CD14-positive monocyte (primary cell): ENCODE measurements around the gene CRTC1. TPM values are rescaled to one million over a fixed set of nuclear protein-coding genes. Genes with fewer than 3 reads are reported as not detected.

ENCODE experiments used
- DNase-seq, 3 donors: peaks; one replicate each; pipeline ENCODE4 v3.0.0-alpha.2; 2011 to 2022
- H2AFZ ChIP-seq: 2 replicates; pipeline ENCODE4 v1.6.0; 2012; ENCODE audit warnings: mild to moderate bottlenecking, low read depth, low read length, inconsistent platforms; ENCODE audit not compliant: insufficient read depth, poor library complexity, severe bottlenecking
- H3K27ac ChIP-seq, 2 donors: 1 replicate in 1 of 2; 2 replicates in 1 of 2; pipeline ENCODE4 v1.5.1; 2012 to 2013; ENCODE audit warnings: low read length in 2 of 2, control low read depth in 1 of 2, inconsistent platforms in 1 of 2, low read depth in 1 of 2, mild to moderate bottlenecking in 1 of 2
- H3K27me3 ChIP-seq, 2 donors: one replicate each; pipeline versions ENCODE4 v1.6.0 to v1.6.1; 2011 to 2013; ENCODE audit warnings: low read length in 2 of 2; ENCODE audit not compliant: control insufficient read depth in 2 of 2, insufficient read depth in 2 of 2
- H3K36me3 ChIP-seq, 2 donors: replicated peaks in 1 of 2; 1 replicate in 1 of 2; 2 replicates in 1 of 2; pipeline versions ENCODE4 v1.5.1 to v1.6.1; 2012 to 2013; ENCODE audit warnings: low read length in 2 of 2, control low read depth in 1 of 2, inconsistent platforms in 1 of 2, mild to moderate bottlenecking in 1 of 2; ENCODE audit not compliant: insufficient read depth in 2 of 2, control insufficient read depth in 1 of 2
- H3K4me1 ChIP-seq, 2 donors: 1 replicate in 1 of 2; 2 replicates in 1 of 2; pipeline versions ENCODE4 v1.5.1 to v1.6.1; 2012 to 2013; ENCODE audit warnings: low read length in 2 of 2, control low read depth in 1 of 2, inconsistent platforms in 1 of 2, mild to moderate bottlenecking in 1 of 2, moderate library complexity in 1 of 2; ENCODE audit not compliant: insufficient read depth in 2 of 2, control insufficient read depth in 1 of 2
- H3K4me2 ChIP-seq: replicated peaks from 2 replicates; pipeline ENCODE3; 2012; ENCODE audit warnings: low read length, moderate library complexity, mild to moderate bottlenecking; ENCODE audit not compliant: poor library complexity, severe bottlenecking; ENCODE audit errors: extremely low read depth
- H3K4me3 ChIP-seq, 3 experiments: fragments of 200-600 bp in 1 of 3; sonication (generic) in 1 of 3; replicated peaks in 1 of 3; 1 replicate in 2 of 3; 2 replicates in 1 of 3; pipeline ENCODE4 v1.5.1; 2011 to 2013; ENCODE audit warnings: low read length in 3 of 3, mild to moderate bottlenecking in 3 of 3, control low read depth in 2 of 3, low read depth in 2 of 3, inconsistent platforms in 1 of 3, moderate library complexity in 1 of 3
- H3K79me2 ChIP-seq: 2 replicates; pipeline ENCODE4 v1.6.0; 2012; ENCODE audit warnings: mild to moderate bottlenecking, control low read depth, inconsistent platforms, low read length, moderate library complexity; ENCODE audit not compliant: insufficient read depth
- H3K9ac ChIP-seq: 2 replicates; pipeline ENCODE4 v1.6.0; 2017; ENCODE audit warnings: low read length, mild to moderate bottlenecking; ENCODE audit not compliant: insufficient read depth, poor library complexity, severe bottlenecking
- H3K9me3 ChIP-seq, 2 donors: replicated peaks in 1 of 2; 1 replicate in 1 of 2; 2 replicates in 1 of 2; pipeline versions ENCODE4 v1.5.1 to v1.6.1; 2012 to 2013; ENCODE audit warnings: low read length in 2 of 2, control low read depth in 1 of 2; ENCODE audit not compliant: control insufficient read depth in 1 of 2, insufficient read depth in 1 of 2
- H4K20me1 ChIP-seq: 2 replicates; pipeline ENCODE4 v1.6.0; 2012; ENCODE audit warnings: mild to moderate bottlenecking, low read length, control low read depth, moderate library complexity; ENCODE audit not compliant: insufficient read depth
- H3K27ac Mint-ChIP-seq, 7 donors: one replicate each; pipeline ENCODE4 v1.8.0; 2020; ENCODE audit warnings: mild to moderate bottlenecking in 7 of 7, mixed read lengths in 7 of 7, moderate library complexity in 6 of 7, inconsistent platforms in 2 of 7
- H3K27me3 Mint-ChIP-seq, 3 donors: one replicate each; pipeline ENCODE4 v1.8.0; 2021 to 2022; ENCODE audit warnings: low read depth in 3 of 3, mild to moderate bottlenecking in 3 of 3, mixed read lengths in 3 of 3, moderate library complexity in 3 of 3, inconsistent platforms in 1 of 3
- H3K36me3 Mint-ChIP-seq, 2 donors: one replicate each; pipeline ENCODE4 v1.8.0; 2020; ENCODE audit warnings: mixed read lengths in 2 of 2, inconsistent platforms in 1 of 2, mild to moderate bottlenecking in 1 of 2
- H3K4me1 Mint-ChIP-seq: one replicate; pipeline ENCODE4 v1.8.0; 2020; ENCODE audit warnings: mild to moderate bottlenecking, mixed read lengths
- H3K4me3 Mint-ChIP-seq, 2 donors: one replicate each; pipeline ENCODE4 v1.8.0; 2020; ENCODE audit warnings: mild to moderate bottlenecking in 2 of 2, mixed read lengths in 2 of 2, moderate library complexity in 1 of 2
- H3K9me3 Mint-ChIP-seq, 7 donors: one replicate each; pipeline ENCODE4 v1.8.0; 2020 to 2022; ENCODE audit warnings: mixed read lengths in 7 of 7, mild to moderate bottlenecking in 6 of 7, moderate library complexity in 6 of 7, inconsistent platforms in 2 of 7
- WGBS: methylation state at CpG from one replicate; pipeline ENCODE4 v1.1.5; 2013; ENCODE audit warnings: missing lambda C conversion rate; ENCODE audit not compliant: insufficient coverage; 5-methylcytosine and 5-hydroxymethylcytosine counted together
- intact Hi-C, 2 donors: fragments of 100-400 bp; cut with micrococcal nuclease; formaldehyde crosslinking; loops; one replicate each; pipeline versions ENCODE4 v1.15.0 to v1.15.1; 2023
- polyA plus RNA-seq, 3 donors: library from polyadenylated mRNA; depleted of rRNA in 1 of 3; unstranded in 2 of 3; stranded (reverse) in 1 of 3; fragments of 300-500 nt in 2 of 3; fragments of >200 nt in 1 of 3; fragmentation: Illumina TruSeq in 2 of 3; gene quantifications; 1 replicate in 2 of 3; 2 replicates in 1 of 3; pipeline ENCODE4 v1.2.3, GENCODE V29; 2012 to 2021
- TF ChIP-seq, protein P1 (sequence below): fragments of 200-600 bp; IDR thresholded peaks from one replicate; pipeline ENCODE4 v1.8.0; 2022; ENCODE audit warnings: antibody characterized with exemption, mild to moderate bottlenecking

CRTC1 gene
- polyA plus RNA-seq, 3 donors = 0.28 to 9.2 (median 0.55) TPM

DNA sequence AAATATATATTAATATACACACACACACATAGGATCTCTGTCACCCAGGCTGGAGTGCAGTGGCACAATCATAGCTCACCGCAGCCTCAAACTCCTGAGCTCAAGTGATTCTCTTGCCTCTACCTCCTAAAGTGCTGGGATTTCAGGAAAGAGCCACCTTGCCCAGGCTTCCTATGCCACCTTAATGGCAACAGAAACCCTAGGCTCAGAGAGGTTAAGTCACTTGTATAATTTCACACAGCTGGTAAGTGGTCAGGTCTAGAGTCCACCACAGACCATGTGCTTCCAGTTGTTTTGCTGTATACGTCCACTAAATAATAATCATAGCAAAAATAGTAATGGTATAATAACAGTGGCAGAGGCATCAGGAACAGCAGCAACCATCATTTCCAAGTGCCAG lies 147.0 kb downstream of the CRTC1 start:
- no peak overlapping the region for H3K9ac ChIP-seq
- no peak overlapping the region for H3K27ac Mint-ChIP-seq
- WGBS = 100% methylated on average over 1 of the region's 2 CpGs
- H2AFZ ChIP-seq = no peak overlapping the region
- peak overlapping the region in 1 of 2 donors; percentile 73 for H3K4me3 Mint-ChIP-seq
- H3K27me3 ChIP-seq = no peaks in the 10 kb centered on the region
- H3K27ac ChIP-seq = no peak overlapping the region
- H3K27me3 Mint-ChIP-seq = peaks cover 18 to 30% (median 22%) of the 10 kb centered on the region in 3 donors
- intact Hi-C loops = no loop called here
- peaks cover 7 to 13% of the 10 kb centered on the region in 2 donors for H3K36me3 Mint-ChIP-seq
- peaks cover 33% of the 10 kb centered on the region for H3K4me1 Mint-ChIP-seq
- peaks cover 7 to 14% of the 10 kb centered on the region in 2 donors for H3K9me3 ChIP-seq
- DNase-seq = no peak
- H3K4me3 ChIP-seq = no peak overlapping the region
- H4K20me1 ChIP-seq = peaks cover 32% of the 10 kb centered on the region
- H3K4me1 ChIP-seq = peaks cover 24 to 34% of the 10 kb centered on the region in 2 donors
- peaks cover under 1 to 15% of the 10 kb centered on the region in 2 donors for H3K36me3 ChIP-seq
- TF ChIP-seq, protein P1, sequence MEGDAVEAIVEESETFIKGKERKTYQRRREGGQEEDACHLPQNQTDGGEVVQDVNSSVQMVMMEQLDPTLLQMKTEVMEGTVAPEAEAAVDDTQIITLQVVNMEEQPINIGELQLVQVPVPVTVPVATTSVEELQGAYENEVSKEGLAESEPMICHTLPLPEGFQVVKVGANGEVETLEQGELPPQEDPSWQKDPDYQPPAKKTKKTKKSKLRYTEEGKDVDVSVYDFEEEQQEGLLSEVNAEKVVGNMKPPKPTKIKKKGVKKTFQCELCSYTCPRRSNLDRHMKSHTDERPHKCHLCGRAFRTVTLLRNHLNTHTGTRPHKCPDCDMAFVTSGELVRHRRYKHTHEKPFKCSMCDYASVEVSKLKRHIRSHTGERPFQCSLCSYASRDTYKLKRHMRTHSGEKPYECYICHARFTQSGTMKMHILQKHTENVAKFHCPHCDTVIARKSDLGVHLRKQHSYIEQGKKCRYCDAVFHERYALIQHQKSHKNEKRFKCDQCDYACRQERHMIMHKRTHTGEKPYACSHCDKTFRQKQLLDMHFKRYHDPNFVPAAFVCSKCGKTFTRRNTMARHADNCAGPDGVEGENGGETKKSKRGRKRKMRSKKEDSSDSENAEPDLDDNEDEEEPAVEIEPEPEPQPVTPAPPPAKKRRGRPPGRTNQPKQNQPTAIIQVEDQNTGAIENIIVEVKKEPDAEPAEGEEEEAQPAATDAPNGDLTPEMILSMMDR = no peak
- peaks cover 42% of the 10 kb centered on the region for H3K79me2 ChIP-seq
- H3K9me3 Mint-ChIP-seq = peaks cover 4 to 21% (median 19%) of the 10 kb centered on the region in 7 donors
- H3K4me2 ChIP-seq = no peak overlapping the region

DNA sequence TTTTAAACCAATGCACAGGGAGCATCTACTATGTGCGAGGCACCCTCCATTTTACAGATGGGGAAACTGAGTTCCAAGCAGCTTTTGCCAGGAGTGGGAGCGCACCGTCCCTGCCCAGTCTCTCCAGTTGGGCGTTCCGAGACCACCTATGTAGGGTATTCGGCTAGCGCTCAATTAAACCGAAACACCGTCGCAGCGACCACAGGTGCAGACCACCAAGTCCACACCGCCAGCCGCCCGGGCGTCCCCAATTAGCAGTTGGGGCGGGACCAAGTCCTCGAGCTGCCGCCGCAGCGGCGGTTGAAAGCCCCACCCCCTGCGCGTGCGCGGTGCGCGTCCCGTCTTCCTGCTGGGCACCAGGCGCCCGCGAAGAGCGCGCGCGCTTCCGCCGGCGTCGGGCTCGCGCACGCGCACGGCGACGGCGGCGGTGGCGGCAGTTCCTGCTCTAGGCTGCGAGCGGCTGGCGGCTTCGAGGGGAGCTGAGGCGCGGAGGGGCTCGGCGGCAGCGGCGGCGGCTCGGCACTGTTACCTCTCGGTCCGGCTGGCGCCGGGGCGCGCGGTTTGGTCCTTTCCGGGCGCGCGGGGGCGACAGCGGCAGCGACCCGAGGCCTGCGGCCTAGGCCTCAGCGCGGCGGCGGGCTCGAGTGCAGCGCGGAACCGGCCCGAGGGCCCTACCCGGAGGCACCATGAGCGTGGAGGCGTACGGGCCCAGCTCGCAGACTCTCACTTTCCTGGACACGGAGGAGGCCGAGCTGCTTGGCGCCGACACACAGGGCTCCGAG lies 148.2 kb downstream of the CRTC1 start, which contains the start of gene UPF1:
TSS of gene UPF1 (plus strand) at position 436 of the 782 bp plus-strand sequence. CDS start at position 687, 251 bp downstream.
- WGBS = under 1% methylated on average over 96 of the region's 96 CpGs
- Histone ChIP-seq H3K4me2 (peak within 1 kb of the TSS; percentile 83), H3K9me3 (peaks cover 7 to 9% of the 10 kb centered on the region in 2 donors), H3K4me3 (peak within 1 kb of the TSS; percentile 75 to 90 (median 89)), H3K27ac (peak within 1 kb of the TSS; percentile 49 to 79), H4K20me1 (peaks cover 44% of the 10 kb centered on the region), H3K4me1 (peaks cover 24 to 39% of the 10 kb centered on the region in 2 donors), H3K36me3 (peaks cover 3 to 27% of the 10 kb centered on the region in 2 donors), H3K27me3 (no peaks in the 10 kb centered on the region), H3K79me2 (peaks cover 54% of the 10 kb centered on the region), H2AFZ (peak within 1 kb of the TSS; percentile 87), H3K9ac (peak within 1 kb of the TSS; percentile 89)
- Mint-ChIP-seq H3K27me3 (peaks cover 16 to 24% (median 19%) of the 10 kb centered on the region in 3 donors), H3K4me1 (peaks cover 43% of the 10 kb centered on the region), H3K9me3 (peaks cover 4 to 13% (median 13%) of the 10 kb centered on the region in 7 donors), H3K27ac (peak within 1 kb of the TSS; percentile 87 to 95 (median 91)), H3K36me3 (peaks cover 15 to 24% of the 10 kb centered on the region in 2 donors), H3K4me3 (peak within 1 kb of the TSS; percentile 97 to 99)
- peak; percentile 91 to 93 (median 92) for DNase-seq
- TF ChIP-seq, protein P1 = no peak
- intact Hi-C loops = no loop called here

Other genes with a start within 250 kb of the CRTC1 start
- gene ISYNA1, start 245.5 kb upstream of the CRTC1 start, polyA plus RNA-seq = 1 to 10 TPM in 1 of 3 donors, not detected in 2; 3.7 TPM
- 10 to 100 TPM; 12.2 to 35.3 (median 12.6) TPM for gene ELL, start 161.6 kb upstream of the CRTC1 start, polyA plus RNA-seq
- gene FKBP8, start 140.1 kb upstream of the CRTC1 start, polyA plus RNA-seq = 100 to 1,000 TPM in 1 of 3 donors, 10 to 100 TPM in 2; 78.0 to 159 (median 81.2) TPM
- gene KXD1, start 125.8 kb upstream of the CRTC1 start, polyA plus RNA-seq = 100 to 1,000 TPM in 1 of 3 donors, 10 to 100 TPM in 2; 74.4 to 194 (median 87.9) TPM
- gene UBA52, start 111.8 kb upstream of the CRTC1 start, polyA plus RNA-seq = 1,000 to 10,000 TPM in 1 of 3 donors, 100 to 1,000 TPM in 2; 832 to 3,024 (median 896) TPM
- gene REX1BD, start 94.9 kb upstream of the CRTC1 start, polyA plus RNA-seq = 100 to 1,000 TPM in 2 of 3 donors, 10 to 100 TPM in 1; 83.7 to 141 (median 122) TPM
- under 1 TPM in 1 of 3 donors, not detected in 2; 0.19 TPM for gene CRLF1, start 76.9 kb upstream of the CRTC1 start, polyA plus RNA-seq
- gene TMEM59L, start 70.8 kb upstream of the CRTC1 start, polyA plus RNA-seq = not detected
- 1 to 10 TPM; 1.6 to 3.2 (median 2.0) TPM for gene KLHL26, start 46.7 kb upstream of the CRTC1 start, polyA plus RNA-seq
- gene COMP, start 107.6 kb downstream of the CRTC1 start, polyA plus RNA-seq = not detected
- 10 to 100 TPM in 1 of 3 donors, 1 to 10 TPM in 2; 2.6 to 43.7 (median 3.2) TPM for gene UPF1, start 148.3 kb downstream of the CRTC1 start, polyA plus RNA-seq
- gene CERS1, start 212.5 kb downstream of the CRTC1 start, polyA plus RNA-seq = not detected
- 100 to 1,000 TPM; 331 to 345 (median 345) TPM for gene COPE, start 235.7 kb downstream of the CRTC1 start, polyA plus RNA-seq
- 10 to 100 TPM; 24.0 to 40.3 (median 27.5) TPM for gene DDX49, start 236.0 kb downstream of the CRTC1 start, polyA plus RNA-seq